Endothelial cell of umbilical vein (primary cell): Measurements from ENCODE around the gene MEF2C. TPM values are rescaled to one million over a fixed set of nuclear protein-coding genes. Genes with fewer than 3 reads are reported as not detected.

ENCODE experiments used
- BruUV-seq: library from RNA; stranded (reverse); fragments of 400-500 nt; replicated peaks from 2 replicates; lab custom pipeline; 2021; lab: Mats Ljungman, UMichigan
- CTCF ChIA-PET: fragments of 300-600, 350-600 bp; sonication (Branson Sonifier 250); formaldehyde crosslinking; loops from one replicate; lab custom pipeline; 2021; ENCODE audit warnings: antibody characterized with exemption, inconsistent platforms; lab: Charles Lee
- POLR2A ChIA-PET: fragments of 300-600, 350-600 bp; sonication (Branson Sonifier 250); formaldehyde crosslinking; loops from one replicate; lab custom pipeline; 2021; ENCODE audit warnings: antibody characterized with exemption, inconsistent platforms; lab: Charles Lee
- DNase-seq: peaks from one replicate; pipeline ENCODE4 v3.0.0-alpha.2; 2011; ENCODE audit warnings: low read depth, low spot score
- FAIRE-seq: peaks from 2 replicates; lab custom pipeline; 2011; peaks lifted over from hg19 to GRCh38; lab: Jason Lieb, UNC
- H2AFZ ChIP-seq: 2 replicates; pipeline ENCODE4 v1.6.0; 2012; ENCODE audit warnings: low read depth, low read length, control low read depth, inconsistent platforms
- H3K27ac ChIP-seq: 2 replicates; pipeline ENCODE4 v1.5.1; 2011; ENCODE audit warnings: low read depth, mild to moderate bottlenecking, control low read depth, low read length, moderate library complexity; ENCODE audit not compliant: insufficient read depth
- H3K27me3 ChIP-seq, 2 experiments: 2 replicates each; pipeline versions ENCODE4 v1.6.0 to v1.6.1; 2011; ENCODE audit warnings: low read length in 2 of 2, mixed read lengths in 1 of 2; ENCODE audit not compliant: control insufficient read depth in 2 of 2, insufficient read depth in 2 of 2
- H3K36me3 ChIP-seq, 2 experiments: 2 replicates in 1 of 2; 3 replicates in 1 of 2; pipeline ENCODE4 v1.5.1; 2011; ENCODE audit warnings: low read length in 2 of 2, mild to moderate bottlenecking in 1 of 2, moderate library complexity in 1 of 2; ENCODE audit not compliant: control insufficient read depth in 2 of 2, insufficient read depth in 2 of 2; ENCODE audit errors: extremely low read depth in 1 of 2
- H3K4me1 ChIP-seq: 3 replicates; pipeline ENCODE4 v1.5.1; 2011; ENCODE audit warnings: mild to moderate bottlenecking, low read length; ENCODE audit not compliant: control insufficient read depth, insufficient read depth; ENCODE audit errors: extremely low read depth
- H3K4me2 ChIP-seq: 2 replicates; pipeline ENCODE4 v1.6.1; 2011; ENCODE audit warnings: low read length, control low read depth, mixed read lengths; ENCODE audit not compliant: insufficient read depth
- H3K4me3 ChIP-seq, 3 experiments: fragments of 200-600 bp in 1 of 3; sonication (generic), shearing (Covaris generic) in 1 of 3; replicated peaks in 1 of 3; 2 replicates each; pipeline ENCODE4 v1.5.1; 2011 to 2016; ENCODE audit warnings: control low read depth in 3 of 3, low read length in 3 of 3, mild to moderate bottlenecking in 2 of 3, inconsistent platforms in 1 of 3, low read depth in 1 of 3, moderate library complexity in 1 of 3; ENCODE audit not compliant: insufficient read depth in 1 of 3
- H3K79me2 ChIP-seq: 2 replicates; pipeline ENCODE4 v1.6.0; 2012; ENCODE audit warnings: low read length, inconsistent platforms; ENCODE audit not compliant: control insufficient read depth, insufficient read depth
- H3K9ac ChIP-seq: replicated peaks from 2 replicates; pipeline ENCODE3; 2011; ENCODE audit warnings: low read length, control low read depth; ENCODE audit not compliant: insufficient read depth; ENCODE audit errors: extremely low read depth
- H3K9me1 ChIP-seq: replicated peaks from 3 replicates; pipeline ENCODE4 v1.6.0; 2011; ENCODE audit warnings: mild to moderate bottlenecking, low read length; ENCODE audit not compliant: control insufficient read depth, insufficient read depth; ENCODE audit errors: extremely low read depth
- H3K9me3 ChIP-seq: replicated peaks from 2 replicates; pipeline ENCODE4 v1.5.1; 2012; ENCODE audit warnings: low read length, inconsistent platforms; ENCODE audit not compliant: control insufficient read depth, insufficient read depth
- H4K20me1 ChIP-seq: replicated peaks from 2 replicates; pipeline ENCODE3; 2011; ENCODE audit warnings: mild to moderate bottlenecking, low read length; ENCODE audit not compliant: control insufficient read depth, insufficient read depth; ENCODE audit errors: extremely low read depth
- EZH2 ChIP-seq: IDR thresholded peaks from 2 replicates; pipeline ENCODE4 v1.6.1; 2012; ENCODE audit warnings: borderline replicate concordance, low read depth, mild to moderate bottlenecking, moderate library complexity, low read length, inconsistent platforms; ENCODE audit not compliant: severe bottlenecking
- FOS ChIP-seq: IDR thresholded peaks from 2 replicates; pipeline ENCODE4 v1.6.1; 2011; ENCODE audit warnings: mild to moderate bottlenecking, low read length, moderate library complexity, borderline replicate concordance; ENCODE audit not compliant: insufficient read depth
- GATA2 ChIP-seq: IDR thresholded peaks from 2 replicates; pipeline ENCODE4 v1.7.0; 2011; ENCODE audit warnings: low read depth, mild to moderate bottlenecking, moderate library complexity, mixed read lengths, low read length; ENCODE audit not compliant: insufficient read length, insufficient read depth
- JUN ChIP-seq: IDR thresholded peaks from 2 replicates; pipeline ENCODE4 v1.6.1; 2011; ENCODE audit warnings: borderline replicate concordance, low read depth; ENCODE audit not compliant: insufficient read length, insufficient read depth
- MYC ChIP-seq: IDR thresholded peaks from one replicate; pipeline ENCODE4 v1.6.1; 2011; ENCODE audit warnings: mild to moderate bottlenecking, low read depth, low read length
- POLR2A ChIP-seq: IDR thresholded peaks from 2 replicates; pipeline ENCODE4 v1.6.1; 2012; ENCODE audit warnings: low read depth, mild to moderate bottlenecking, control low read depth, low read length
- POLR2AphosphoS5 ChIP-seq: IDR thresholded peaks from 2 replicates; pipeline ENCODE4 v1.6.1; 2012; ENCODE audit warnings: low read depth, mild to moderate bottlenecking, control low read depth, low read length, moderate library complexity; ENCODE audit not compliant: insufficient read depth
- dilution Hi-C: fragments of 300-500 bp; cut with MboI; formaldehyde crosslinking; loops from one replicate; pipeline ENCODE4 v1.15.0; 2019; ENCODE audit warnings: low sequenced_read_pairs; ENCODE audit not compliant: extremely low pct_ligation_motif_present
- intact Hi-C: fragments of 100-400 bp; cut with micrococcal nuclease; formaldehyde crosslinking; loops from one replicate; pipeline ENCODE4 v1.10.0; 2022
- polyA plus RNA-seq, 4 experiments: library from polyadenylated mRNA; depleted of rRNA in 3 of 4; stranded (reverse) in 3 of 4; unstranded in 1 of 4; fragments of >200 nt; gene quantifications; 2 replicates each; pipeline versions ENCODE4 v1.2.1 to v1.2.3, GENCODE V29; 2011 to 2012; ENCODE audit warnings: missing spikeins in 1 of 4
- total RNA-seq: library from RNA; stranded (reverse); gene quantifications from 2 replicates; pipeline ENCODE4 v1.2.3, GENCODE V29; 2021
- TF ChIP-seq, protein P1 (sequence below), 2 donors: IDR thresholded peaks; 1 replicate in 1 of 2; 2 replicates in 1 of 2; pipeline ENCODE4 v1.5.1; 2011; ENCODE audit warnings: low read length in 2 of 2, mild to moderate bottlenecking in 2 of 2, moderate library complexity in 2 of 2, control low read depth in 1 of 2, inconsistent platforms in 1 of 2, low read depth in 1 of 2; ENCODE audit not compliant: insufficient read depth in 1 of 2; ENCODE audit errors: extremely low read depth in 1 of 2
- TF ChIP-seq, protein P2 (sequence below): IDR thresholded peaks from 2 replicates; pipeline ENCODE4 v1.6.1; 2011; ENCODE audit not compliant: insufficient read depth, insufficient read length

The MEF2C gene
- total and polyA plus RNA-seq, 2 donors (not counting 3 experiments of a cell fraction or from before 2014, with no cell fraction given): 21.2 to 67.7 TPM

- TF ChIP-seq EZH2 (no peak), FOS (no peak), POLR2A (no peak), MYC (no peak), JUN (no peak), GATA2 (no peak), POLR2AphosphoS5 (no peak)
- TF ChIP-seq, protein P1, sequence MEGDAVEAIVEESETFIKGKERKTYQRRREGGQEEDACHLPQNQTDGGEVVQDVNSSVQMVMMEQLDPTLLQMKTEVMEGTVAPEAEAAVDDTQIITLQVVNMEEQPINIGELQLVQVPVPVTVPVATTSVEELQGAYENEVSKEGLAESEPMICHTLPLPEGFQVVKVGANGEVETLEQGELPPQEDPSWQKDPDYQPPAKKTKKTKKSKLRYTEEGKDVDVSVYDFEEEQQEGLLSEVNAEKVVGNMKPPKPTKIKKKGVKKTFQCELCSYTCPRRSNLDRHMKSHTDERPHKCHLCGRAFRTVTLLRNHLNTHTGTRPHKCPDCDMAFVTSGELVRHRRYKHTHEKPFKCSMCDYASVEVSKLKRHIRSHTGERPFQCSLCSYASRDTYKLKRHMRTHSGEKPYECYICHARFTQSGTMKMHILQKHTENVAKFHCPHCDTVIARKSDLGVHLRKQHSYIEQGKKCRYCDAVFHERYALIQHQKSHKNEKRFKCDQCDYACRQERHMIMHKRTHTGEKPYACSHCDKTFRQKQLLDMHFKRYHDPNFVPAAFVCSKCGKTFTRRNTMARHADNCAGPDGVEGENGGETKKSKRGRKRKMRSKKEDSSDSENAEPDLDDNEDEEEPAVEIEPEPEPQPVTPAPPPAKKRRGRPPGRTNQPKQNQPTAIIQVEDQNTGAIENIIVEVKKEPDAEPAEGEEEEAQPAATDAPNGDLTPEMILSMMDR (IDR thresholded peaks at IDR 0.05; ENCODE audit: extremely low read depth in 1 of 2, insufficient read depth in 1 of 2, low read depth in 1 of 2, low read length in 2 of 2): no peak
- TF ChIP-seq, protein P2, sequence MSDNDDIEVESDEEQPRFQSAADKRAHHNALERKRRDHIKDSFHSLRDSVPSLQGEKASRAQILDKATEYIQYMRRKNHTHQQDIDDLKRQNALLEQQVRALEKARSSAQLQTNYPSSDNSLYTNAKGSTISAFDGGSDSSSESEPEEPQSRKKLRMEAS: no peak
- no TSS peak for BruUV-seq
- no peak overlapping the region for H2AFZ ChIP-seq
- no peaks in the 10 kb centered on the region for H4K20me1 ChIP-seq
- intact Hi-C loops (no loop called here), dilution Hi-C loops (no loop called here)
- no peaks in the 10 kb centered on the region for H3K27me3 ChIP-seq
- H3K4me1 ChIP-seq: no peaks in the 10 kb centered on the region
- H3K9me1 ChIP-seq: no peaks in the 10 kb centered on the region
- H3K27ac ChIP-seq: no peak overlapping the region
- no peaks in the 10 kb centered on the region for H3K9me3 ChIP-seq
- no peak overlapping the region for H3K4me2 ChIP-seq
- DNase-seq (no peak), FAIRE-seq (no peak)
- no peaks in the 10 kb centered on the region for H3K79me2 ChIP-seq
- H3K9ac ChIP-seq: no peak overlapping the region
- no peaks in the 10 kb centered on the region for H3K36me3 ChIP-seq
- ChIA-PET POLR2A (interaction anchor here (0.7 kb wide), 1 partner anchor 205 kb away, joined by 3 read pairs; no protein-coding TSS in a partner anchor), CTCF (interaction anchor here (1.0 kb wide), 1 partner anchor 201 kb away, joined by 4 read pairs; no protein-coding TSS in a partner anchor)
- H3K4me3 ChIP-seq: no peak overlapping the region
These were observed 46.4 kb upstream of the MEF2C start for GRCh38 chr5:88929385-88929784.
